Astrocyte of the spinal cord (primary cell): ENCODE results near the gene PKM.

Experiments used
- DNase-seq: peaks from one replicate; pipeline ENCODE4 v3.0.0; 2011; ENCODE audit warnings: low read depth, low spot score
- H3K4me3 ChIP-seq: 2 replicates; pipeline ENCODE4 v1.5.1; 2011; ENCODE audit warnings: low read depth, mild to moderate bottlenecking, low read length, moderate library complexity
- in situ Hi-C: cut with HindIII; loops from 2 replicates; pipeline ENCODE4 v1.10.0; 2017; ENCODE audit warnings: low sequenced_read_pairs
- TF ChIP-seq, protein P1 (sequence below): IDR thresholded peaks from 2 replicates; pipeline ENCODE4 v1.5.1; 2012; ENCODE audit warnings: low read depth, mild to moderate bottlenecking, low read length, inconsistent platforms

Gene PKM

DNA sequence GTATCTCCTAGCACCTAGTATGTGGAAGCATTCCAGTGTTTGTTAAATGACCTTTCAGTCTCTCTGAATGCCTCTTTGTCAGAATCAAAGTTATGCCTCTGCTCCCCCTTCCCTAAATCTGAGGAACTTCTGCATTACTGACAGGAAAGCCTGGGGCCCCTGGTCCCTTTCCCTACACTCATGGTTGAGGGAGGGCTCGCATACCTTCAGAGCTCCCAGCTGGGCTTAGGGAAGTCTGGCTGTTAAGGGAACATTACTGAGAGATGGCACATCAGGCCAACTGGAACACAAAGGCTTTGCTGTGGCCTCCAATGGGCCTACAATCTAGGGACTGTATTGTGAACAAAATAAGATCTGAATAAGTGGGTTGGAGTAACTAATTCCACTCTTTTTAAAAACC, 10.3 kb downstream of the PKM start:
- no peak overlapping the region for H3K4me3 ChIP-seq
- TF ChIP-seq, protein P1, sequence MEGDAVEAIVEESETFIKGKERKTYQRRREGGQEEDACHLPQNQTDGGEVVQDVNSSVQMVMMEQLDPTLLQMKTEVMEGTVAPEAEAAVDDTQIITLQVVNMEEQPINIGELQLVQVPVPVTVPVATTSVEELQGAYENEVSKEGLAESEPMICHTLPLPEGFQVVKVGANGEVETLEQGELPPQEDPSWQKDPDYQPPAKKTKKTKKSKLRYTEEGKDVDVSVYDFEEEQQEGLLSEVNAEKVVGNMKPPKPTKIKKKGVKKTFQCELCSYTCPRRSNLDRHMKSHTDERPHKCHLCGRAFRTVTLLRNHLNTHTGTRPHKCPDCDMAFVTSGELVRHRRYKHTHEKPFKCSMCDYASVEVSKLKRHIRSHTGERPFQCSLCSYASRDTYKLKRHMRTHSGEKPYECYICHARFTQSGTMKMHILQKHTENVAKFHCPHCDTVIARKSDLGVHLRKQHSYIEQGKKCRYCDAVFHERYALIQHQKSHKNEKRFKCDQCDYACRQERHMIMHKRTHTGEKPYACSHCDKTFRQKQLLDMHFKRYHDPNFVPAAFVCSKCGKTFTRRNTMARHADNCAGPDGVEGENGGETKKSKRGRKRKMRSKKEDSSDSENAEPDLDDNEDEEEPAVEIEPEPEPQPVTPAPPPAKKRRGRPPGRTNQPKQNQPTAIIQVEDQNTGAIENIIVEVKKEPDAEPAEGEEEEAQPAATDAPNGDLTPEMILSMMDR = no peak
- in situ Hi-C loops = no loop called here
- DNase-seq = no peak

DNA sequence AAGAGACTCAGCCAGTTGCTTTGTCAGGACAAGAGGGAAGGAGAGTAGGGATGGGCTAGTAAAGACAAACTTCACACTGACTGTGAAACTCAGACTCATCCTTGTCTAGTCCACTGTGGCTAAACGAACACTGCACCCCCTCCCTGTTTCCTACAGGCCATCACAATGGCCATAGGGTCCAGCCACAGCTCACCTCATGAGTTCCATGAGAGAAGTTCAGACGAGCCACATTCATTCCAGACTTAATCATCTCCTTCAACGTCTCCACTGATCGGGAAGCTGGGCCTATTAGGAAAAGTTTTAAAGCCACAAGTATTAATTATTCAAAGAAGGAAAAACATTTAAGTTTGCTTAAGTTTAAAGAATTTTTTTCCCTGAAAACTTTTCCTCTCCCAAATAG, 13.8 kb downstream of the PKM start:
- in situ Hi-C loops = no loop called here
- DNase-seq = no peak
- H3K4me3 ChIP-seq = no peak overlapping the region
- TF ChIP-seq, protein P1 = no peak

DNA sequence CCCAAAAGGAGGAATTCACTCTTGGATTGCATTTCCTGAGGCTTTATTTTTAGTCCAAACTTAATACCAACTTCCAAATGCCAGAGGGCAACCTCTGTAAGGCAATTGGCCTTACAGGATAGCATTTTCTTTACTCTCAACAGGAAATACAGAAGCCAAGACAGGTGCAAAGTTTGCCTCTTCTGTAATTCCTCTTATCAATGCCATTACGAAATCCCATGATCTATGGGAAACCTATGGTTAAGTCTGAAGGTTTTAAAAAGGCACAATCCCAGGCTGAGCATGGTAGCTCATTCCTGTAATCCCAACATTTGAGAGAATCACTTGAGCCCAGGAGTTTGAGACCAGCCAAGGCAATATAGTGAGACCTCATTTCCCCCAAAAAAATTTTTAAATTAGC, 14.9 kb downstream of the PKM start:
- in situ Hi-C loops = no loop called here
- DNase-seq = no peak
- TF ChIP-seq, protein P1 = no peak

DNA sequence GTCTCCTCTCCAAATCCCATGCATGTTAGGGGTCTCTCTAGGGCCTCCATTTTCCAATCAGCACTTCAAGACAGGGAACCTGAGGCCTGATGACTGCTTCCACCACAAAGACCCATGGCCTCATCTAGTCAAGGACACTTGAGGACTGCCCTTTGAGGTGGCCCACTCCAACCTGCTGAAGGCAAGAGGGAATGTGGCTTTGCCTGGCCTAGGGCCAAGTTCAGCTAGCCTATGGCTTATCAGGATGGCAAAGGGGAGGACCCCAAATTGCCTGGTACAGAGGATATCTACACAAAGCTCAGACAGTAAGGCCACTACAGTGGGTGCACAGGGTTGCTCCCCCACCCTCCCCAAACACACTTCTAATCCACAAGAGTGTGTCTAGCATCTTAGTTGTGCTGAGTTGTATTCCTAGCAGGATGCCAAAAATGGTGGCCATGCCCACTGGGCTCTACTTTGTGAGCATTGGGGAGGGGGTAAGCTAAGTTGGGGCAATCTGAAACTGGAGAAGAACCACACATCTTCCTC, 23.4 kb downstream of the PKM start:
- in situ Hi-C loops = no loop called here
- TF ChIP-seq, protein P1 = no peak
- no peak overlapping the region for H3K4me3 ChIP-seq
- no peak for DNase-seq

More for the DNA sequence above, 14.9 kb downstream of the PKM start:
- H3K4me3 ChIP-seq = no peak overlapping the region

DNA sequence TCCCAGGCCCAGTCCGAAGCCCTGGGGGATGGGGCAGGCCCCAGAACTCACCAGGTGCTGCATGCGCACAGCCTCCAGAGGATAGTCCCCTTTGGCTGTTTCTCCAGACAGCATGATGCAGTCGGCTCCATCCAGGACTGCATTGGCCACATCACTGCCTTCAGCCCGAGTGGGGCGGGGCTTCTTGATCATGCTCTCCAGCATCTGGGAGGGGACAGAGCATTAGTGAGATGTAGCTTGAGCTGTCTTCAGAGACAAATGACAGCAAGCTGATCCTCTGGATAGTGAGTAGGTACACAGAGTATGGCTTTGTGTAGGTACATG, 24.4 kb downstream of the PKM start:
- DNase-seq = no peak
- in situ Hi-C loops = no loop called here
- H3K4me3 ChIP-seq = no peak overlapping the region
- TF ChIP-seq, protein P1 = no peak

DNA sequence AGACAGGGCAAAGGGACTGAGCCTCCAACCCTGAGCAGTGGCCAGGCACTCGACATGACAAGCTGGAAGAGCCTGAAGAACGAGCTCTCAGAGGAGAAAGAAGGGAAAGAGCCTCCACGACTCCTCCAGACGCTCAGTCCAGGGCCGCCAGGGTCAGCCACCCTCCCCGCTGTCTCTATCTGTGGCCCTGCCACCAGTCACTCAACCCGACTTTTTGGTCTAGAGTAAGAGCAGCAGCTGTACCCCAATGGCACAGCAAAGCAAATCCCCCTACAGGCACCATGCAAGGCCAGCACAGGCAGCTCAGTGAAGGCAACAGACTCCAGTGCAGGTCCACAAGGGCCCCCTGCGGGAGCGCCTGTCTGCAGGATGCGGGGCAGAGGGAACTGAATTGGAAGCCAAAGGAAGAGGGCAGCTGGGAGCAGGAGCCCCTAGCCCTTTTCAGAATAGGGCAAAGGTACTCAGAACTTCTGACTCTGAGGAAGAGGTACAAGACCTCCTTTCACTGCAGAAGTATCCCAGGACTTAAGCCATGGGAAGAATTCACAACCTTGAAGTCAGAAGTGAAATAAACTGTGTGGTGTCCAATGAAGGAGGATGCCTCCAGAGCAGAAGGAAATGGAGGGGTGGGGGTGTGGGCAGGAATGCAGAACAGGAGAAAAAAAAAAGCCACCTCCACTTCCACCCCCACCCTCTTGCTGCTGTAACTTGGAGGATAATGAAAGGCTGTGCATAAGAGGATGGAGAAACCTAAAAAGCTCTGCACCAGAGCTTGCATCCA, 24.9 kb downstream of the PKM start:
- in situ Hi-C loops = no loop called here
- TF ChIP-seq, protein P1 = no peak
- no peak for DNase-seq
- no peak overlapping the region for H3K4me3 ChIP-seq

DNA sequence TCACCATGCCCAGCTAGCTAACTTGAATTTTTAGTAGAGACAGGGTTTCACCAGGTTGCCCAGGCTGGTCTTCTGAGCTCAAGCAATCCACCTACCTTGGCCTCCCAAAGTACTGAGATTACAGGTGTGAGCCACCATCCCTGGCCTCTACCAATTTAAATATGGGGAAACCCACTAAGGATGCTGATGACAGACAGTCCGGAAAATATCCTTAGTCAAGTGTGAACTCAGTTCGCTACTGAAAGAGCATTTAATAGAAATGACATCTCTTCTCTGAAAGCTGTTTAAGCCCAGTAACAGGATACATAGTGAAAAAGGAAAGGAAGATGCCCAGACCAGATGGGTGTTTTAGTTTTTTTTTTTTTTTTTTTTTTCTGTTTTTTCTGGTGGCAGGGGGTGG, 25.7 kb downstream of the PKM start:
- TF ChIP-seq, protein P1 = no peak
- in situ Hi-C loops = no loop called here
- no peak overlapping the region for H3K4me3 ChIP-seq
- no peak for DNase-seq
